GM23248 (cell line): ENCODE data around the gene CCDC171.

ENCODE experiments used
- EZH2 ChIP-seq: fragments of 200-600 bp; sonication (generic); IDR thresholded peaks from 2 replicates; pipeline ENCODE4 v1.6.1; 2018; ENCODE audit warnings: antibody characterized with exemption, mild to moderate bottlenecking; ENCODE audit not compliant: insufficient read depth, poor library complexity, severe bottlenecking
- EZH2phosphoT487 ChIP-seq: fragments of 200-600 bp; sonication (generic); IDR thresholded peaks from 2 replicates; pipeline ENCODE4 v1.6.1; 2018; ENCODE audit warnings: antibody characterized with exemption, moderate library complexity, mild to moderate bottlenecking, low read depth; ENCODE audit not compliant: insufficient read depth

- TF ChIP-seq EZH2: no peak
- no peak for TF ChIP-seq EZH2phosphoT487
Observed at GRCh38 chr9:15570769-15571168, 17.9 kb downstream of the CCDC171 start.
